ACHN (cell line): ENCODE data around the gene N4BP3.
"Not testable (repeated sequence)": the region's sequence is repeated elsewhere in the genome, so short reads cannot be mapped to it uniquely, and the experiment has no call there.

ENCODE experiments used
- DNase-seq: peaks from one replicate; pipeline ENCODE4 v3.0.0-alpha.2; 2015
- in situ Hi-C: cut with HindIII; loops from 2 replicates; pipeline ENCODE4 v1.10.0; 2017; ENCODE audit warnings: low sequenced_read_pairs, low pct_ligation_motif_present, low pct_unique_long_range_greater_than_20kb

Gene N4BP3, protein sequence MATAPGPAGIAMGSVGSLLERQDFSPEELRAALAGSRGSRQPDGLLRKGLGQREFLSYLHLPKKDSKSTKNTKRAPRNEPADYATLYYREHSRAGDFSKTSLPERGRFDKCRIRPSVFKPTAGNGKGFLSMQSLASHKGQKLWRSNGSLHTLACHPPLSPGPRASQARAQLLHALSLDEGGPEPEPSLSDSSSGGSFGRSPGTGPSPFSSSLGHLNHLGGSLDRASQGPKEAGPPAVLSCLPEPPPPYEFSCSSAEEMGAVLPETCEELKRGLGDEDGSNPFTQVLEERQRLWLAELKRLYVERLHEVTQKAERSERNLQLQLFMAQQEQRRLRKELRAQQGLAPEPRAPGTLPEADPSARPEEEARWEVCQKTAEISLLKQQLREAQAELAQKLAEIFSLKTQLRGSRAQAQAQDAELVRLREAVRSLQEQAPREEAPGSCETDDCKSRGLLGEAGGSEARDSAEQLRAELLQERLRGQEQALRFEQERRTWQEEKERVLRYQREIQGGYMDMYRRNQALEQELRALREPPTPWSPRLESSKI

DNA sequence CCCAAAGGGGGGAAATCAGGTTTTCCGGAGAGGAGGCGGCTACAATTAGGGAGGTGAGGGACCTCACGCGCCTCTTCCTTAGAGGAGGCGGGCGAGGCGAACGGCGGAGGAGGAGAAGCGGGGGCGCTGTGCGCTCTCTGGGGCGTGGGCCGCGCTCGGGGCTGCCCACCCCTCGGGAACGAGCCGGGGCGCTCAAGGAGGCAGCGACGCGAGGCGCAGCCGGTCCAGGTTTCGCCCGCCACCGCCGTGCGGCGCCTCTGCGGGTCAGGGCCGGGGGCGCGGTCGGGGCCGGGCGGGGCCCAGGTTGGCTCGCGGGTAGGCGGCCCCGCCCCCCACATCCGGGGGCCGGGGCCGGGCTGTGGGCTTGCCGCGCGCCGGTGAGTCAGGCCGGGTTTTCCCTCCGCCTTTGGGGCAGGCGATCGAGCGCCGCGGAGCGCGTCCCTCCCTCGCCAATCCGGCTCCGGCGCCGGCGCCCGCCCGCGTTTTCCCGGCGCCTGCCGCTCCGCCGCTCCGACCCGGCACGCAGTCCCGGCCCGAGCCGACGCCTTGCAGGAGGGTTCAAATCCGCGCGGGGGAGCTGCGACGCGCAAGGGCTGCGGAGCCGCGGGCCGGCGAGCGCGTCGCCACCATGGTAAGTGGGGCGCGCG, at the start of gene N4BP3:
Gene N4BP3 (plus strand): TSS at position 392 of the 647 bp plus-strand sequence. CDS start 6,052 bp downstream, outside the sequence.
- peak; percentile 79 for DNase-seq
- in situ Hi-C loops, result no loop called here

DNA sequence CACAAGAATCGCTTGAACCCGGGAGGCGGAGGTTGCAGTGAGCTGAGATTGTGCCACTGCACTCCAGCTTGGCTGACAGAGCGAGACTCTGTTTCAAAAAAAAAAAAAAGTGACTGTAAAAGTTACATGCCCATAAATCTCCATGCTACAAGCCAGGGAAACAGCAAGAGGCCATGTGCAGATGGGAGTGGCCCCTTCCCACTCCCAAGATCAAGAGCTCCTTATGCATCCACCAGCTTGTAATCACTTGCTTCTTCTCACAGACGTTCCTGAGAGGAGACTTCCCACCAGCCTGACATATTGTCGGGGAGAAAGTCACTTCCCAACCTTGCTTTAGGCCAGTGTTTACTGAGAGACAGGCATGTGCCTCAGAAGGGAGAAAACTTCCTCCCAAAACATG, 45.6 kb upstream of the N4BP3 start:
- in situ Hi-C loops, result no loop called here

GRCh38 chr5:178068293-178068692, 45.0 kb upstream of the N4BP3 start:
- in situ Hi-C loops, result no loop called here
- no peak for DNase-seq

More for the DNA sequence above, 45.6 kb upstream of the N4BP3 start:
- DNase-seq, result no peak

- in situ Hi-C loops, result no loop called here
- DNase-seq, result peak; percentile 22
Observed at GRCh38 chr5:178069909-178070308, 43.4 kb upstream of the N4BP3 start.

- in situ Hi-C loops, result no loop called here
- no peak for DNase-seq
Observed at GRCh38 chr5:178071108-178071507, 42.2 kb upstream of the N4BP3 start.

DNA sequence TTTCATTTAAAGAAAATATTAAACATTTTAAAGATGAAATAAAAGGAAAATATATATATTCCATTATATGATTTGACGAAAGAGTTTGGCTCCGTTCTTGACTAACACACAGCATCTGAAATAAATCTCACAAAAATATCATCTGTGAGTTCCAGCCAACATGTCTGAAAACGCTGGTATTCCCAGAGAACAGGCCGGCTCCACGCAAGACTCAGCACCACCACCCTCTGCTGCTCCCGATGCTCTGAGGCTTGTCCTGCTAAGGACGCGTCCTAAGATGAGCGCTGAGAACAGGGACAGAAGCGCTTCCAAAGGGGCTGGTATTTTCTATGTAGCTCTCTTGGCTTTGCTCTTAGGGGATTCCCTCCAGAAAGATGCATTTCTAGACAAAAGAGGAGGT, 40.6 kb upstream of the N4BP3 start:
- DNase-seq, result no peak
- in situ Hi-C loops, result no loop called here

GRCh38 chr5:178074266-178074952, 38.9 kb upstream of the N4BP3 start:
- in situ Hi-C loops, result no loop called here
- no peak for DNase-seq

- in situ Hi-C loops, DNase-seq: not testable (repeated sequence)
Observed at GRCh38 chr5:178076965-178077364, 36.4 kb upstream of the N4BP3 start.

- DNase-seq, result no peak
- in situ Hi-C loops, result no loop called here
Observed at GRCh38 chr5:178077751-178078150, 35.6 kb upstream of the N4BP3 start.

DNA sequence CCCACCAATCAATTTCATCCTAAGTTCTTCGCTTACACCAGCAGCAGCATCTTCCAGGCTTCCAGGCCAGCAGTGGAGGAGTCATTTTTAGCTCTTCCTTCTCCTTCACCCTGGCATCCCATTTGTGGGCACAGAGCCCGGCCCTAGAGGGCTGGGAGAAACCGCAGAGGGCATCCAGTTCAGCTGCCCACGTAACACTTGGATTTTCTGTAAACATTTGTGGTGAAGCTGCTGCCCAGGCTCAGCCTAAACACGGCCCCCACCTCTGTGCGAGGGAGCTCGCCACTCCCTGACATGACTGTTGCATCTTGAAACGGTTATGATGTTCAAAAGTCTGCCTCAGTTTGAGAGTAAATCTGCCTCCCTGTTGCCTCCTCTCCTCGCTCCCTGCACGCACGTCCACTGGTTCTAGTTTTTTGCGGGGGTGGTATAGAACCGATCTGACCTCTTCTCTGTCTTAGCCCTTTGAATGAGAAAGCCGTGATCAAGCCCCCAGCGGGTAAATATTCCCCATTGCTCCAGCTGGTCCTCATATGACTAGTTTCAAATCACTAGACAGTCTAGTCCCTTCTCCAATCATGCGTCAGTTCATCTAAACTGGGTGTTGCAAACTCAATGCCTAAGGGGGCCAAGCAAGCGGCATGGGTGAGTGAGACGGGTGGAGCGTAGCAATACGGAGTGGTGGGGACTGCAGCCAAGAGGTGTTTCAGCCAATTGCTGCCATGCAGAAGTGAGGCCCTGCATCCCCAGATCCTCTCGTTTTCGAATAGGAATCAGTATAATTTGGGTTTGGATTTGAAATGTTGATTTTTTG, 34.9 kb upstream of the N4BP3 start:
- in situ Hi-C loops, result no loop called here
- no peak for DNase-seq

GRCh38 chr5:178080056-178080455, 33.3 kb upstream of the N4BP3 start:
- in situ Hi-C loops, result no loop called here
- no peak for DNase-seq

DNA sequence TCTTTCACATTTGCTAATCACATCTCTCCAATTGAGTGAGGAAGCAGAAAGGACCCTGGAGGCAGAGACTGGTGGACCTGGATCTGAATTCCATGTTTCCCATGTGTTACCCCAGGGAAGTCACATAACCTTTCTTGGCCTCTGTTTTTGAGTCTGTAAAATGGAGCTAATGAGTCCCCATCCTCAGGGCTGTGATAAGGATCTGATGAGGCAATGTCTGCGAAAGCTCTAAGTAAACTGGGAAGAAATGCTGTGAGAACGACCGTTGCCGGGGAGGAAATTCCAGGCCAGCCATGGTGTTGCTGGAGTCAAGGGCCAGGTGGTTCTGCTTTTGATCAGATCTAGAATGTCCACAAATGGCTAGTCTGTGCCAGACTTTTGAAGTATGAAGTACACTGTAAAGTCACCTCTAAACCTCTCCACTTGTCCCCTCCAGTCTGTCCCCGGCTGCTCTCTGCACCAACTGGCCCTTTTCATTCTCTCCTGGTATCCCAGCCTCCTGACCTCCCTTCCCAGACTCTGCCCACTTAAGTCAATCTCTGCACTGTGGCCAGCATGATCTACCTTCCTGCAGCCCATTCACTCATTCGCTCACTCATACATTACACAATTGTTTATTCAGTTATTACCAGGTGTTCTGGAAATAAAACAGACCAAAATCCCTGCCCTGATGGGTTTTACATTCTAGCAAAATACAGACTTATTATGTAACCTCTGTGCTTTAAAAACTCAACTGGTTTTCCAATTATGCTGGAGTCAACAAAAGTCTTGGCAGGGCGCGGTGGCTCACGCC, 32.5 kb upstream of the N4BP3 start:
- in situ Hi-C loops, result no loop called here
- DNase-seq, result no peak

GRCh38 chr5:178081571-178082243, 31.6 kb upstream of the N4BP3 start:
- DNase-seq, result no peak
- in situ Hi-C loops, result no loop called here

- no peak for DNase-seq
- in situ Hi-C loops, result no loop called here
Observed at GRCh38 chr5:178083922-178084321, 29.4 kb upstream of the N4BP3 start.

GRCh38 chr5:178085316-178085715, 28.0 kb upstream of the N4BP3 start:
- in situ Hi-C loops, result no loop called here
- DNase-seq, result no peak

DNA sequence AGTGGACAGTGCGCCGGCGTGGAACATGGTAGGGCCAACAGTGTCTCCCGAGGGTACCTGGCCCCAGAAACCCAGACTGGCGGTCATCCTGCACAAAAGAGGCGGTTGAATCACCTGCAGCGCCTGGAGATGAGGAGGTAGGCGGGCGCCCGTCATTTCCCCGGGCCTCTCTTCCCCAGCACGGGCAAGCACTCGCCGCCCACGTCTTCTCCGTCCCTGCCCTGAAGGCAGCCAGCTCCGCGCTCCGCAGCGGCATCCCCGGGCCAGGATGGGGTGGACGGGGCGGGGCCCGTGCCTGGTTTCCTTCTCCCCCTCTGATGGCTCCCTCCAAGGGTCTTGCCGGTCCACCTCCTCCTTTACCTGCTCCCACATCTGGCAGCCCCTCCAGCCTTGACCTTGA, 27.1 kb upstream of the N4BP3 start:
- in situ Hi-C loops, result no loop called here
- no peak for DNase-seq

DNA sequence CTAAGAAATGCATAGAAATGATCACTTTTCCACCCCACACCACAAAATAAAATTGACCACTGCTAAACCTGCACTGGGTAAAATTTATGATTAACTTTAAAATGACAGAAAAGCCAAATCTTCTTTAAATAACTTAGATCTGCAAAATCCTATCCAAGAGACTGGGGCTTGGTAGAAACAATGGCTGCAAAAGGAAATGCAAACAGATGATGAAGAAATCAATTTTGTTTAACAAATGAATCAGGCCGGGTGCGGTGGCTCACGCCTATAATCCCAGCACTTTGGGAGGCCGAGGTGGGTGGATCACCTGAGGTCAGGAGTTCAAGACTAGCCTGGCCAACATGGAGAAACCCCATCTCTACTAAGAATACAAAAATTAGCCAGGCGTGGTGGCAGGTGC, 26.1 kb upstream of the N4BP3 start:
- in situ Hi-C loops, DNase-seq: not testable (repeated sequence)
